GM08714 (cell line): ENCODE data around the gene VPS13D.

ENCODE experiments used
- H3K4me3 ChIP-seq: fragments of 200-500 bp; sonication (Bioruptor generic); 2 replicates; pipeline ENCODE4 v1.5.1; 2014; ENCODE audit warnings: mild to moderate bottlenecking, low read length, inconsistent platforms
- ZNF274 ChIP-seq: IDR thresholded peaks from 2 replicates; pipeline ENCODE4 v1.6.1; 2012; ENCODE audit warnings: mild to moderate bottlenecking, low read depth, low read length

Gene VPS13D

DNA sequence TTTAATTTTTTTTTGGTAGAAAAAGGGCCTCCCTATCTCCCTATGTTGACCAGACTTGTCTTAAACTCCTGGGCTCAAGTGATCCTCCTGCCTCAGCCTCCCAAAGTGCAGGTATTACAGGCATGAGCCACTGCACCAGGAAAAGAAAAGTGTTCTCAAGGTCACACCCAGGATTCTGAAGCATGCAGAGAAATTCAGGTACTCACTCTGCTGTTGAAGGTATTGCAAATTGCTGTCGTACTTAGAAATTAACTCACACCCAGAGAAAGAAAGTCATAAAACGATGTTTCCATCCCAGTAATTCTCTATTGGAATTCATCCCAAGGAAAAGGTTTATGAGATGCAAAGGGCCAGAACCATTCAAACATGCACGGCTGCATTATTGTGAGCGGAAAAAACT, 314.5 kb downstream of the VPS13D start:
- TF ChIP-seq ZNF274: no peak
- no peak overlapping the region for H3K4me3 ChIP-seq

DNA sequence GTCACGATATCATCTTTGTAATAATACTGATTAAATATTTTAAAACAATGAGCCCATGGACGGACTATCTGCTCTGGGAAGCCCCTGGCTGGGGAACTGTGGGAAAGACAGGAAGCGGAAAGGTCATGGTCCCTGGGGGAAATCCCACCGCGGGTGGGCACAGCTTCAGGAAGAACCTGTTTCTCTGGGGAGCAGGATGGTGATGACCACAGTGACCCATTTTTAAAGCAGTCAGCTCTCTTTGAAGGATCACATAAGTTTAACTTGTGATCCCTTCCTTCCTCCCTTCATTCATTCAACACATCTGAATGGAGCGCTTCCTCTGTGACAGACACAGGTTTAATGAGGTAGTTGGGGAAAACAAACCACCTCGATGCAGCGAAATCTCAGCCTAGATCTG, 315.2 kb downstream of the VPS13D start:
- no peak for TF ChIP-seq ZNF274
- H3K4me3 ChIP-seq: no peak overlapping the region

DNA sequence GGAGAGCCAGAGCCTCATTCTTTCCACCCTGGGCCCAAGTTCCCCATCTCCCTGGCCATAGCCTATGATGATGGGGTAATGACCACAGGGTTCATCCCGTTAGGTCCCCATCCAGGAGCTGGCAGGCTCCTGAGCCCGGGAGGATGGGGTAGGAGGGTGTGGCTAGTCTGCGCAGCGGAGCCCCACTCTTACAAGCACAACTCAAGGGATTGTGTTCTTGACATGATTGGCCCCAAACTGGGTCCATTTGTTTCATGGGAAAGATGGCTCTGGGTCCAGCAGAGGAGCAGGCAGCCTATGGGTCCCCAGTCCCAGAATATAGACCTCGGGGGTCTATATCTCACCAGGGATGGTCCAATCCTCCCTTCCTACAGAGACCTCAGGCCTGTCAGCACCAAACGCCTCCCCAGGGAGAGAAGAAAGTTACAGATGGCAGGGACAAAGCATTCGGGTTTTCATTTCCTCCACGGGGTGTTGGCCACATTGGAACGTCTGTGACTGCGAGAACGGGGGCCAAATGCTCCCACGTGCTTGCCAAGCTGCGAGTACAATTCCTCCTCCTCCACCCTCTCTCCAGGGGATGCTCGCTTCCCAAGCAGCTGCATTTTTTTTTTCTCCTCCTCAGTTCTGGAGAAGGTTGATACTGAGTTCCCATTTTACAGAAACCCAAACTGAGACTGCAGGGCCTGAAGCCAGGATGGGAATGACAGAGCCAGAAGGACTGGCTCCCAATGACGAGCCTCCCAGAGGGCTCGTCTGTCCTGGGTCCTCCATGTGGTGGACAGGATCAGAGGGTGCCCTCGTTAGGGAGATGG, 317.1 kb downstream of the VPS13D start:
- H3K4me3 ChIP-seq: no peak overlapping the region
- no peak for TF ChIP-seq ZNF274

DNA sequence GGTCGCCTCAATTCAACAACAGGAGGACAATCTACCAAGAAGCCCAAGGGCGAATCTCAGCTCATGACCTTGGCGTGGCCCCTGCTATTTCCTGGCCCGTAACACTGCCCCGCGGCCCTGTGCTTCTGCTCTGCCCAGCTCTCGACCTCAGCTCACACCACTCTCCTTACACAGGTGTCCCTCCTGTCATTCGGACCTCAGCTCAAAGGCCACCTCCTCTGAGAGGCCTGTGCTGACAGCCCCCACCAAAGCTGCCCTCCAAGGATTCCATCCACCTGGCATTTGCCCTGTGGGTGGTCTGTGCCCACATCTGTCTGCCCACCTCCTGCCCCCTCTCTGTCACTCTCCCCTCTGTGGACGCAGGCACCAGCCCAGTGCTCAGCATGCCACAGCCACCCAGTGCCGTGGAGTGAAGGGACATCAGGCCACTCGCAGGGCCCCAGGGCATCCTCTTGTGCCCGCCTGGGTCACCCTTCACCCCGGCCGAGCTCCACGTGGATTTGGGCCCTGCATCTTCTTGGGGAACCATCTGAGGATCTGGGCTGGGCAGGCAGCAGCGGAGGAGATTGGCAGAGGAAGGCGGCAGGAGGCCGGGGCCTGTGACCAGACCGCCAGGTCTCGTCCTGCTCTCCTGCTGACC, 317.9 kb downstream of the VPS13D start:
- no peak for TF ChIP-seq ZNF274
- H3K4me3 ChIP-seq: no peak overlapping the region

DNA sequence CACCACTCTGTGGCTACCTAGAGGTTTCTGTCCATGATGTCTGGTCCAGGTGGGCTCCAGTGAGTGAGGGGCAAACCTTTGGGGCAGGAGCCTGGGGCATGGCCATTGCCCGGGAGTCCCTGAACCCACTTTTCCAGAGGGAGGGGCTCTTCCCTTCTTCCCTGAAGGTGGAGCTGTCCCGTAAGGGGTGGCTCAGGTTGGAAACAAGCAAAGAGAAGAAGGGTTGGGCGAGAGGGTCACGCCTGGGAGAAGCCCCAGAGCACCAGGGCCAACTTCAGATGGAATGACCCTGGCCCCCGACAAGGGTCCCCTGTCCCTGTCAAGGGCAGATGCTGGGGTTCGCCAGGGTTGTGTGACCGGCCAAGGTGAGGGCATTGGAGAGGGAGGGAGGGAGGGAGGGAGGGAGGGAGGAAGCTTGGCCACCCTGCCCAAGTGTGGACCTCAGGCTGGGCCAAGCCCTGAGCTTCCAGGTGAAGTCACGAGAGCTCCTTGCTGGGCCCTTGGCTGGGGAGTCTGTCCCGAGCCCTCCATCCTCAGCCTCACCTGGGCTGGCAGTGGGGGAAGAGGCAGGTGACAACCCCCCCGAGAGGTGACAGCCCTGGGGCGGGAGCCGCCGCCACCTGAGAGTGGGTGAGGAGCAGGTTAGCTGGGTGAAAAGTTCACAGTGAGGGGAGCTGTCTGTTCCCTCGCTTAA, 318.6 kb downstream of the VPS13D start:
- no peak for TF ChIP-seq ZNF274
- H3K4me3 ChIP-seq: no peak overlapping the region

DNA sequence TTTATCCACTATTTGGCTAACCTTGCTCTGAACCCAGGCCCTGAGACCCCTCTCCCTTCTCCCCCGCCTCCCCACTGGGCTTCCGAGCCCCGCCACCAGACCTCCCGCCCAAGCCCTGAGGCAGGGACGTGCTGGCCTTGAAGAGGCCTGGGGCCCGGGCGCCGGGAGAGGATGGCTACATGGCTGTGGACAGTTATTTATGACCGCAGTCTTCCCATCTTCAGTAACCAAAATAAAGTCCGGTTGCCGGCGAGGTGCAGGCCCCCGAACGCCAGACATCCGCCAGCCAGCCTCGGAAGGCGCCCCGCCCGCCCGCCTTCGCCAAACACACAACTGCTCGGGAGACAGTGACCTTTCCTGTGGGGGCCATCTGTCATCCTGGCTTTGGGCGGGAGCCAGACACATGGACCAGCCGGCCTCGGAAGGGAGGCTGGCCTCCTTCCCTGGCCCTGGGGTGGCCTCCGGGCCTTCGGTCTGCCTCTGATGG, 319.2 kb downstream of the VPS13D start:
- TF ChIP-seq ZNF274: no peak
- no peak overlapping the region for H3K4me3 ChIP-seq

DNA sequence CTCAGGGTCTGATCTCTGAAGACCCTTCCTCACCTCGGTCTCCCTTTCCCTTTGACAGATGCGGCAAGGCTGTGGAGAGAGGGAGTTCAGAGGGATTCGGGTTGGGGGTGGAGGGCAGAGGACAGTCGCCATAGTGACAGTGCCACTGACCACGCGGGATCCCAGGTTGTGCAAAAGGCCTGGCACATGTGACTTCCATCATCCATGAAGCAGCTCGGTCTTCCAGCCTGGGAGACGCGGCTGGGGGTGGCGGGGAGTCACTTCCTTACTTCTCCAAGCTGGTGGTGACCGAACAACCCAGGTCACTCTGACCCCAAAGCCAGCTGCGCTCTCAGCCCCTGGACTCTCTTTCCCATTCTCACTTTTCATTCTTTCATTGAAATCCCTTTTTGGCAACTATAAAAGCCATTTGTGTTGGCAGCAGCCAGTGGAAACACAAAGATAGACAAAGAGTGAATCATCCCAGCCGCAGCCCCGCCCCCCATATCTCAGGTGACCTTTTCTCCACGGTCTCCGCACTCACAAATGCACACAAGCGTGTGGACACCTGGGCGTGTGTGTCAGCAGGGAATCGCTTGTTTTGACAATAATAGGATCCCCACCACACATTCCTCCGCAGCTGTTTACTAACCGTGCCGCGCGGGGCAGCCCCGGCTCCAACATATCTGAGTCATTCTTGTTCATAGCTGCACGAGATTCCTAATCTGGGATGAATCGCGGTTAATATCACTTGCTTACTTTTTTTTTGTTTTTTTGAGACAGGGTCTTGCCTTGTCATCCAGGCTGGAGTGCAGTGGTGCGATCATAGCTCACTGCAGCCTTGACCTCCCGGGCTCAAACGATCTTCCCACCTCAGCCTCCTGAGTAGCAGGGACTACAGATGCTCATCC, 319.9 kb downstream of the VPS13D start:
- no peak overlapping the region for H3K4me3 ChIP-seq

DNA sequence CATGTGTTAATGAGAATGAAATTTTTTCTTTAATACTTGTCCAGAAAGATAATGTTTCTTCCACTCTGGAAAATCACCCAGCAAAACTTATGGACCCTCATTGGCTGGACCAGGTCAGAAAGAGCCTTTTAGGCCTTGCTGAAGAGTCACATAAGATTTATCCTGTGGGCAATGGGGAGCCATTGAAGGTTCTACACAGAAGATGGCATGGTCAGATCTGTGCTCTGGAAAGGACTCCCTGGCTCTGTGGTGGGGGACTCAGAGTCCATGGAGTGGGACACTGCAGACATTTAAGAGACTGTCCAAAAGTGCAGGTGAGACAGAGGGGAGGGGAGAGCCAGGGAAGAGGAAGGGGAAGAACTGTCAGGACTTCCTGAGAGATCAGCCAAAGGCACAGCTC, 321.8 kb downstream of the VPS13D start:
- no peak for TF ChIP-seq ZNF274
- H3K4me3 ChIP-seq: no peak overlapping the region

More for the DNA sequence above, 319.9 kb downstream of the VPS13D start:
- no peak for TF ChIP-seq ZNF274

DNA sequence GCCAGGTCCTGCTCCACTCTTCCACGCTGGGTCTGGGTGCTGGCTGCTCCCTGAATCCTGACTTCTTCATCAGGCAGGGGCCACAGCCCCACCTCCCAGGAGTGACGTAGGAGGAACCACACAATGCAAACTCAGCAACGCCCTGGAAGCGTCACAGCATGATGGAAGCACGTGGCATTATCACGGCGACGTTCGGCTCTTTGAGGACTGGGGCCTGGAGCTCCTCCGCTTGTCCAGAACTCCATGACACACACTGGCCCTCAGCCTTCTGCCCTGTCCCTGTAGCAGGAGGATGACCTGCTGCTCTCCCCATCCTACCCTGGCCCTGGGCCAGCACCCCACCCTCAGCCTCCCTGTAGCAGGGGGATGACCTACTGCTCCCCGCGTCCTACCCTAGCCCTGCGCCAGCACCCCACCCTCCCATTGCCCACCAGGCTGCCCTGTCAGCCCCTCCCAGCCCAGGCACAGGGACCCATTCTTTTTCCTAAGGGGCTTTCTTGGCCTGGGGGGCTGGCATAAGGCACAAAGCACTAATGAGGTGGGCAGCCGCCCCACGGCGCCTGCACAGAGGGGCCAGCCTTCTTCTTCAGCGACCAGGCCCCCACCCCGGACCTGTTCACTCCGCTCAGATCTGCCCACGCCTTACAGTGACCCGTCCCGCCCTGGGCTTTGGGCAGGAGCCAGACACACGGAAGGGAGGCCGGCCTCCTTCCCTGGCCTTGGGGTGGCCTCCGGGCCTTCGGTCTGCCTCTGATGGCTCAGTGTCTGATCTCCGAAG, 322.5 kb downstream of the VPS13D start:
- no peak for TF ChIP-seq ZNF274
- no peak overlapping the region for H3K4me3 ChIP-seq

DNA sequence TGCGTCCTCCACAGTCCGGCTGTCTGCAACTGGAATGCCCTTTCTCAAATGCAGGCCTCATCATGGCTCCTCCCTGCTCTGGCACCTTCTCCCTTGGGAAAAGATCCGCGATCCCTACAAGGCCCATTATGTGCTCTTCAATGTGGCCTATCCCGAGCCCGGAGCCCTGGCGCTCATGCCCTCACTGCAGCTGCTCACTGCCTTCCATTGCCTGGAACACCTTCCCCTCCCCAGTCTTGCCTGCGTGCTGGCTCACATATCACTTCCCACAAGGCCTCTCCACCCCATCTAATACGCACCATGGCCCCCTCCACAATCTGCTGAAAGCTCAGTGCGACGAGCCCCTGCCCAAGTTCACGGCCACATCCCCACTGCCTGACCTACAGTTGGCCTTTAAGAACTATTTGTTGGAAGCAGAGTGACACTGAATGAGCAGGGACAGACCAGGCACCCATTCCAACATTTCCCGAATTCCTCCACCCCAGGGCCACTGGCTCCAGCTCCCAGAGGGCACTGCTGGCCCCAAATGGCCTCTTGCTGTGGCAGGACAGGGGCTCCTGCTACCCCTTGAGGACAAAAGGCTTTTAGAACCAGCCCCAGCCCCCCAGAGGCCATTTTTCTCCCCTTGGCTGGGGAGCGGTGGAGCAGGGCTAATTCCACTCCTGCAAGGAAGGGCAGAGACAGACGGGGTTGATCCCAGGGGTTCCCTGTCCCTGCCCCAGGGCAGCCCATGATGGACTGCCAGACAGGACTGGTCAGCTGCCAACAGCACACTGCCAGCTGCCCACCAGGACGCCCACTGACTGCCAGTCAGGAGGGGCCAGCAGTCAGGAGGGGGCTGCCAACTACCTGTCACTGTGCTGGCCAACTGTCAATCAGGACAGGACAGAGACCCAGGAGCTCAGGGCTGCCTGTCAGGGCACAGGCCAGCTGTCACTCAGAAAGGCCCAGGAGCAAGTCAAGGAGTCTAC, 323.4 kb downstream of the VPS13D start:
- TF ChIP-seq ZNF274: no peak
- no peak overlapping the region for H3K4me3 ChIP-seq

DNA sequence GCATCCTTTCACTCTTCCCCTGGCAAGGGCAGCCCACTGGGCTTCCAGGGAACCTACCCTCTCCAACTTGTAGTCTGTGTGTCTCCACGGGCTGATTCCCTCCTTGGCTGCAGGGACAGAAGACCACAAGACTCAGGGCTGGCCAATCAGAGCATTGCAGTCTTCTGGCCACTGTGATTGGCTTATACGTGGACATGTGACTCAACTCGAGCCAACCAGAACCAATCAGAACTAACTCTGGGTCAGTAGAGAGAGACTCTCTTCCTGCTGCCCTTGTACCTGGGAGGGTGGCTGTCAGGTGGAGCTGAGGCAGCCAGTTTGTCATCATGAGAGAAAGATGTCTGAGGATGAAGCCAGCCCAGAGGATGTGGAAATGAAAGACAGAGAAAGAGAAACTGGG, 324.1 kb downstream of the VPS13D start:
- TF ChIP-seq ZNF274: no peak
- no peak overlapping the region for H3K4me3 ChIP-seq
